GM19351 (cell line): ENCODE results near the gene CCDC9.

ENCODE experiments used
- ATAC-seq: cut with Tn5 transposase; IDR thresholded peaks from one replicate; pipeline ENCODE4 v1.9.1; 2021; ENCODE audit warnings: mild to moderate bottlenecking, moderate library complexity; ENCODE audit not compliant: unreplicated experiment

CCDC9 gene

GRCh38 chr19:47255879-47256692, at the start of gene CCDC9:
CCDC9 (plus strand) TSS chr19:47256525; CDS start chr19:47258401, 1,876 bp downstream.
- ATAC-seq, result peak; percentile 53

GRCh38 chr19:47209319-47210179, 46.8 kb upstream of the CCDC9 start:
- ATAC-seq, result no peak

GRCh38 chr19:47210180-47210490, 46.2 kb upstream of the CCDC9 start:
- ATAC-seq, result no peak

GRCh38 chr19:47210689-47211316, 45.5 kb upstream of the CCDC9 start:
- no peak for ATAC-seq

GRCh38 chr19:47215581-47215980, 40.7 kb upstream of the CCDC9 start:
- ATAC-seq, result no peak

- no peak for ATAC-seq
Observed at GRCh38 chr19:47221080-47221841, 35.1 kb upstream of the CCDC9 start.

- ATAC-seq, result no peak
Observed at GRCh38 chr19:47221890-47222289, 34.4 kb upstream of the CCDC9 start.

- peak; percentile 47 for ATAC-seq
Observed at GRCh38 chr19:47225746-47226425, 30.4 kb upstream of the CCDC9 start.

- ATAC-seq, result peak; percentile 34
Observed at GRCh38 chr19:47226426-47227351, 29.6 kb upstream of the CCDC9 start.

GRCh38 chr19:47227352-47228167, 28.8 kb upstream of the CCDC9 start:
- no peak for ATAC-seq

GRCh38 chr19:47228168-47228936, 28.0 kb upstream of the CCDC9 start:
- ATAC-seq, result no peak

GRCh38 chr19:47228937-47229675, 27.2 kb upstream of the CCDC9 start:
- ATAC-seq, result no peak

- no peak for ATAC-seq
Observed at GRCh38 chr19:47229676-47230053, 26.7 kb upstream of the CCDC9 start.

- no peak for ATAC-seq
Observed at GRCh38 chr19:47230054-47230920, 26.0 kb upstream of the CCDC9 start.

GRCh38 chr19:47230921-47231214, 25.5 kb upstream of the CCDC9 start, which contains the start of gene BBC3:
BBC3 (minus strand) TSS chr19:47231199; CDS start chr19:47228431, 2,768 bp downstream.
- ATAC-seq, result no peak
